GM18951 (cell line): ENCODE results near the gene MAFG.

Source experiments
- POLR2A ChIP-seq: IDR thresholded peaks from 4 replicates; pipeline ENCODE4 v1.6.1; 2011; ENCODE audit warnings: mild to moderate bottlenecking; ENCODE audit not compliant: insufficient read length, insufficient read depth; ENCODE audit errors: extremely low read depth
- in situ Hi-C: fragments of 300-500 bp; cut with MboI; formaldehyde crosslinking; loops from one replicate; pipeline ENCODE4 v1.12.0; 2022; ENCODE audit warnings: low sequenced_read_pairs, mixed read lengths, inconsistent platforms; ENCODE audit not compliant: unreplicated experiment

MAFG gene

DNA sequence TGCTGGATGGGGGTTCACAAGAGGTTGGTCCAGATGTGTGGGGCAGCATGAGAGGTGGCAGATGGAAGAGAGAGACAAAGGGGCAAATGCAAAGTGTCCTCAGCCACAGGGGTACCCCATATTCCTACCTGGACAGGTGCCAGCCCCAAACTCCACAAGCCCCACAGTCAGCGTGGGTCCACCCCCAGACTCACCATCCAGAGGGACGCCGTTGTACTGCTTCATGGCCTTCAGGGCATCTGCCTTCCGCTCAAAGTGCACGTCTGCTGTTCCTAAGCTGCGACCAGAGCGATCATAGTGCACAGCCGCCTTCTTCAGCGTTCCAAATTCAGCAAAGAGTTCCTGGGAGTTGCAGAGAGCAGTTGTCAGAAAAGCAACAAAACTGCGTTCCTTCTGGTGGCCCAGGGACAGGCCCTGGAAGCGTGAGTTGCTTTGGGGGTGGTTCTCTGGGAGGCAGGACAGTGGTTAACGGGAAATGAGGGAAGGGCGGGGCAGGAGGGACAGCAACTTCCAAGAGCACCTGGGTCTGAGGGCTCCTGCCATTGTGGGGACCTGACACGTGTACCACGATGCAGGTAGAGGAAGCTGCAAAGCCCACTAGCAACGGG, 38.4 kb downstream of the MAFG start:
- no peak for TF ChIP-seq POLR2A
- in situ Hi-C loops: no loop called here

DNA sequence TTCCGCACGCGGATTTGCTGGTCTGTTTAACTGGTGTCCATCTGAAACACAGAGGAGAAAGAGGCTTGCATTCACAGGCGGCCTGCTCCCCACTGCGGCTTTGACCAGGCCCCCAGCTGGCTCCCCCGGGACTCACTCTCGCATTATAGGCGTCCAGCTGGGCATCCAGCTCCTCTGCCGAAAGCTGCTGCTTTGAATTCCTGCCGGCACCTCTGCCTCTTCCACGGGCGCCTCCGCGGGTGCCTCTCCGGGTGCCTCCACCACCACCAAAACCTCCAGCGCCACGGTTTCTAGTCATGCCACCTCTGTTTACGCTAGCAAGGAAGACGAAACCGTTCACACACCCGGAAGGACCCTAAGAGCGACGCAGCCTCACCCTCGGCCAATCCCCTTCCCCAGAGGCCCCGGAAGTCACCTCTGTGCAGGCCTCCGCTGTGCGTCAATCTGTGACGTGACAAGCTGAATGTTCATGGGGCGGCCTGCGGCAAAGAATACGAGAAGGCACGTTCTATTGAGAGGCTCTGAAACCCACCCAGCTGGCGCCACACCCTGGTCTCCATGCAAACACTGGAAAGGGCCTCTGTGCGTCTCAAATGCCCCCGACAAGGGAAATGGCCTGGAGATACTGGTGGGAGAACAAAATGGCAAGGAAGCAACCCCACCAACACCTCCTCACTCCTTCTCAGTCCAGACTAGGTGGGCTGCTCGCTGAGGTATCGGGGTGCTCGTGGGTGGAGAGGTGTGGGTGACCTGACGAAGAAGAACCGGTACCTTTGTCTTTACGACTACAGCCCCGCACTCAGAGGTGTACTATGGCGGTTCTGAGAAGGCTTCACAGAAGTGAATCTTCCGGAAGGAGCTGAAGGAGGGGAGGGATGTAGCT, 39.2 kb downstream of the MAFG start:
- TF ChIP-seq POLR2A: peak; percentile 15
- in situ Hi-C loops: no loop called here

DNA sequence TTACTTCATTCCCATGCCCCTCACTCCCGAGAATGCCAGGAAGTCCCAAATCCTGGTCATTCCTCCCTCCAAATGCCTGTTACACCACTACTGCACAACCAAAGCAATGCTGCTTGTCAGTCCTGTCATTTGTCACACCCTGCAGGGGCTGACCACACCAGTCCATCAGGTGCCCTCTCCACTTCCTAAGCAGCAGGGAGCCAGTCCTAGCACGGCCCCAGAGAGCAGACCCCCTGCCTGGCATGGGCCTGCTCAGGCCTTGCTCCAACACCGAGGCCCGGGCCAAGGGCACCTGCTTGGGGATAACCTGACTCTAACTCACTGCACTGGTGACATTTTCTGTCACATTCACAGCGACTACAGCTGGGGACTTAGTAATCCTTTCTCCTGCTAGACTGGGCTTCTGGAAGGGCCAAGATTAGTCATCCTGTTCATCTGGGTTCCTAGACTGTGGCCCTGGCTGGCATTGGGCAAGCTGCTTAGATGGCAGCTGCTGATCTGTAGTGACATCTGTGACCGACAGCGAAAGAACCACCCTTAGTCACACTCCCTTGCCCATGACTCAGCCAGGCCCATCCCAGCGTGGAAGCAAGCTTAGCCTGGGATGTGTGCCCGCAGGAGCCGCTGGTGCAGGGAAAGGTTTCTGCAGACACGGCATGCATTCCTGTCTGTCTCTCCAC, 41.5 kb downstream of the MAFG start:
- no peak for TF ChIP-seq POLR2A
- in situ Hi-C loops: no loop called here

DNA sequence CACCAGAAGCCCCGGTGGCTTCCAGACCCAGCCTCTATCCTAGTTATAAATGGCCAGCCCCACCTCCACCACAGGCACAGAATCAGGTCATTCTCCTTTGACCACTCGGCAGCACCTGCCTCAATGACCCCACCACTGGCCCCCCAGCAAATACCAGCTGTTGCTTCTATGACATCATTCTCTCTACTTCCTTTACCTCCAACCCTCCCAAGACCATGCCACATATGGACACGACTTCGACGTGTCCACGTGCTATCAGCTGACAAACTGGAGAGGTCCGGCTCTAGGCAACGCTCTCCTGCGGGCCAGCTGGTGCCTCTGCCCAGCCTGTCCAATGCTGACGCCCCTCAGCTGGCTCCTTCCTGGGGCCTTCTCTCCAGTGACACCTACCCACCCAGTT, 42.1 kb downstream of the MAFG start:
- in situ Hi-C loops: no loop called here

DNA sequence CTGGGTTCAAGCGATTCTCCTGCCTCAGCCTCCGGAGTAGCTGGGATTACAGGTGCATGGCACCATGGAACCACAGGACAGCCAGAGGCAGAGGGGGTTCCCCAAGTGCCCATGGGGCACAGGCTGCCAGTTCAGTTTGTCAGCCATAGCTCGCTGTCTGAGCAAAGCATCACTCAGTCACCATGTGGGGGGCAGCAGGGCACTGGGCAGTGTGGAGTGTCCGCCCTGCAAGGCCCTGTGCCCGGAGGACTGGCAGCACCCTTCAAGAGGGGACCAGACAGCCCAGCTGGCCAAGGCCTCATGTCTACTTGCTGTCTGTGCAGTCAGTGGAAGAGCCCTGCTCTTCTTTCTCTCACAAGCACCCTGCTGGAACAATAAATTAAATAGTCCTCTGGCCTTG, 42.6 kb downstream of the MAFG start:
- no peak for TF ChIP-seq POLR2A
- in situ Hi-C loops: no loop called here

More for the DNA sequence above, 42.1 kb downstream of the MAFG start:
- peak; percentile 18 for TF ChIP-seq POLR2A

DNA sequence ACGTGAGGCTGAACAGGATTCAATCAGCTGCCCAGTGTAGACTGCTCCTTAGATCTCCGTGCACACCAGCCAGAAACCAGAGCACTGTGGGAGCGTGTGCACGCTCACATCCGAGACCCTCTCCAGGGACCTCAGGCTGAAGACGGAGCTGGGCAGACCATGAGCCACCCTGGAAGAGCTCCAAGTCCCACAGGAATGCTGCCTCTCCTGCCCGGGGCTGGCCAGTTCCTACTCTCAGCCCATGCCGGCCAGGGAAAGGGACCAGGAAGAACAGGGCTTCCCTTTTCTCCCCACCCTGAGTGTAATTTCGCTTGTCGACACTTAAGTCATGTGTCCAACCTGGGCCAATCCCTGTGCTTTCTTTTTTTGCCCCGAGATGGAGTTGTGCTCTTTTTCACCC, 43.0 kb downstream of the MAFG start:
- in situ Hi-C loops: no loop called here
- TF ChIP-seq POLR2A: no peak

DNA sequence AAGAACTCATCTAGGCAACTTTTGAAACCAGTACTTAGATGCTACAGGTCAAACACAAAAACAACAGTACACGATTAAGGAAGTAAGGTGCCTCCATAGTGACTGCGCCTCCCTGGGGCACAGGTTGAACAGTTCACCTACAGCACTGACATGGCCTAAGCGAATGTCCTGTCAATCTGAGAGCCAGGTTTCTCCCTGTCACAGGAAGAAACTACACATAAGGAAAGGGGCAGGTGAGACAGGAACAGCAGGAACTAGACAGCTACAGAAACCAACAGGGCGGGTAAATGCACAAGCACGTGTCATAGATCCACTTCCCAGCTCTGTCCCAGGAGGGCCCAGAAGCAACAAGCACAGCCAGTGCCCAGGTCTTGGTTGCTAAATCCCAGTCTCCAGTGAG, 48.4 kb downstream of the MAFG start:
- TF ChIP-seq POLR2A: no peak
- in situ Hi-C loops: no loop called here

DNA sequence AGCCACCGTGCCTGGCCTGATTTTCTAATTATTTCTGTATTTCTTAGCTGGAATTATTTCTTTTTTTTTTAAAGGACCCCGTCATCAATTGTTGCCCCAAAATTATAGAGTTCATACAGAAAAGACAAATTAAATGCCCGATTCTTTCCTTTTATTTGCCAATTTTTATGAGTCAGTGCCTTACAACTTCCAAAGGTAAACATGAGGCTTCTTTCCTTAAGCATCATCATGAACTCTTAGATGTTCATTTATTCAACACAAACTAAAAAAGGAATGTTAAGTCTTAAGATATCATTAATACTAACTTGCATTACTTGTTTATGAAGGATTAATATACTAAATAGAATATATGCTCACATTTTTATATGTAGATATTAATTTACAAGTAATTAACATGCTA, 49.2 kb downstream of the MAFG start:
- in situ Hi-C loops: no loop called here

DNA sequence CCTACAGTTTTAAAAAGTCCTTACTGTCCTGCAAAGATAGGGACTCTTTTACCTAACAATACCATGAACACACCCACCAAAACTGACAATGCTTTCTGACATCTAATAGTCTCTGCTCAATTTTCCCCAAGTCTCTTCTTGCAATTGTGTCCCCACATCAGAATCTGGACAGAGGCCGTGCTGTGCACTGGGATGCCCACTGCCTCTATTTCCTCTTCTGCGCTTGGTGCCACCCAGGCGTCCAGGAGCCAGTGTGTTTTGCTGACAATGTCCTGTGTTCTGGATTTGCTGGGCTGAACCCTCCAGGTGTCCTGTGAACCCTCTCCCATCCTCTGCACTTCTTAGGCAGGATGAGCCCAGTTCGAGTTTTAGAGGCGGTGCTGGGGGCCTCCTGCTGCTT, 50.0 kb downstream of the MAFG start:
- TF ChIP-seq POLR2A: no peak
- in situ Hi-C loops: no loop called here

More for the DNA sequence above, 49.2 kb downstream of the MAFG start:
- no peak for TF ChIP-seq POLR2A

DNA sequence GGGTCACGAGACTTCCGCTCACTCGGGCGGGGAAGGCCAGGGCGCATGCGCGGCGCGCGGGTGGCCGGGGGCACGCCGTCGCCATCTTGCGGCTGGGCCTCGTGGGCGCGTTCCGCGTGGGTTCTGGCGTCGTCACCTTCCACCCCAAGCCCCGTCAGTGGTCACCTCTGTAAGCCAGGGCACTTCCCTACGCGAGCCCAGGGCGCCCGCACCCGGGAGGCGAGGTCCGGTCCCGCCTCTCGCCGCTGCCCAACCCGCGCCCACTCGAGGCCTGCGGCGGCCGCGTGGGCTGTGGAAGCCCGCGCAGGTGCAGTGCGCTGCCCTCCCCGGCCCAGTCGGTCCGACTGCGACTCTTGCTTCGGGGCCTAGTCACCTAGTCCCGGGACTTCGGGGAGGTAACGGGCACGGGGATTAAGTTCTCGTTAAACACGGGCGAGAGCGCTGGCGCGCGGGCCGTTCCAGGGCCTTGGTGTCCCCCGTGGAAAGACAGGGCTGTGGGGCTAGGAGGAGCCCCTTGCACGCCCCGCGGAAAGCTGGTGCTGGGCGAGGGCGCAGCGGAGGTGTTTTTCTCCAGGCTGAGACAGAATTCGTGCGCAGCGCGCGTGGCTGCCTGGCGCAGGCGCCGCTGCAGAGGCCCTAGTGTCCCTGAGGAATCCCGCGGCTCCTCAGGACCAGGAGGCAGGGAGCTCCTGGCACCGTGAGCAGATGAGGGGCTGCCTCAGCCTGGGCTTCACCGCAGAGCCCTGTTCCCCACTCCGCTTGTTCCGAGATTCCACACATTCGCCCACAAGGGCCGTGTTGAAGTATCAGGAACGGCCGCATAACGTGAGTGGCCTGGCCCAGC, 55.9 kb downstream of the MAFG start:
- peak; percentile 88 for TF ChIP-seq POLR2A
- in situ Hi-C loops: no loop called here

DNA sequence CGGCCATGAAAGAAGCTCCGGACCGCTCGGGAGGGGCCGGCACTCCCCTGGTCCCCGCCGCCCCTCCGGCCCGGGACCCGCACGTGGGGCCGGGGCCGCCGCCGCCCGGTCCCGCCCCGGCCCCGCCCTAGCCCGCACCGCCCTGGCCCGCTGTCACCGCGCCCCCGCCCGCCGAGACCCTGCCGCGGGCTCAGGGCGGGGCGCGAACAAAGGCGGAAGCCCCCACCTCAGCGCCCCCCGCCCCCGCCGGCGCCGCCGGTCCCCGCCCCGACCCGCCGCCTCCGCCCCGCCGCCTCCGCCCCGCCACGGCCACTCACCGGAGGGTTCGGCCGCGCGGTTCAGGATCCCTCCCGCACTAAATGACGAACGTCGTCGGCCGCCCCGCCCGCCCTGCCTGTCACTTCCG, 56.6 kb downstream of the MAFG start, which contains the start of gene ARHGDIA:
TSS of gene ARHGDIA (minus strand) at position 357 of the 406 bp plus-strand sequence. CDS start 1,407 bp downstream, outside the sequence.
- TF ChIP-seq POLR2A: no peak
- in situ Hi-C loops: no loop called here

DNA sequence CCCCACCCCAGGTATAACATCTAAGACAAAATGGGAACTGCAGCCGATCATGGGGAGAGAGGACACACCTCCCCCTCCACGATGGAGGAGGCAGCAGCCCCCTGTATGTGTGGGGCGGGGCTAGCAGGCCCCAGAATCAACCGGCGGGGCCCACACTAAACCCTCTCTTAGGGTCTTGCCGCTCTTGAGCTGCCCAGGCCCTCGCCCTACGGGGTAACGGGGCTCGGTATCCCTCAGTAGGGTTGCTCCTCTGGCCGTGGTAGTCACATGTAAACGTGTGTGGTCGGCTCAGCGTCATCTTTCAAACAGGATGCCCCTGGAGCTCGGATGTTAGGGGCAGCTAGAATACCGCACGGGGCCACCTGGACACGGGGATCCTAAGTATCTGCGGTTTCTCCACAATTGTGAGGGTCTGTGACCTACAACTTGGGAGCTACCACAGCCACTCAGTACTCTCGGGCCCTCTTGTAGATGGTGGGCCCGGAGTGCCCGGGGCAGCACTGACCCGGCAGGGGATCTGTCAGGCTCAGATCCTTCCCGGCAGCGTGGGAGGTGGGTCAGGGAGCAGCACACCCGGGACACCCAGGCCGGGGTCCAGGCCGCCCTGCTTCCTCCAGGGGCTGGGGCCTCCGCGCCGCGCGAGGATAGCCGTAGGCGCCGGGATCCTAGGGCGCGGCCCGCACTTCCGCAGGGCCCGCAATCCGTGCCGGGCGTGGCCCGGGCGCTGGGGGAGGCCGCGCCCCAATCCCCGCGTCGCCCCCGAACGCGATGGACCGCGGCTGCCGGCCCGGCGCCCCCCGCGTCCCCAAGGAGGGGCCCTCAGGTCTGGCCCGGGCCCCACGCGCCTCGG, 57.2 kb downstream of the MAFG start:
- no peak for TF ChIP-seq POLR2A
- in situ Hi-C loops: no loop called here
